ENCODE results near the gene ALK.

- TF ChIP-seq CTCF (IDR thresholded peaks at IDR 0.05) (peak; percentile 88), ZFX (IDR thresholded peaks at IDR 0.05; ENCODE audit: borderline replicate concordance) (no peak)
These were observed 79.9 kb downstream of the ALK start for GRCh38 chr2:29841386-29842004.

Measured in 22Rv1 (cell line).